HG03442 (cell line): Measurements from ENCODE around the gene SIL1.

Source experiments
- ATAC-seq: cut with Tn5 transposase; IDR thresholded peaks from one replicate; pipeline ENCODE4 v1.9.1; 2021; ENCODE audit warnings: mild to moderate bottlenecking, moderate library complexity; ENCODE audit not compliant: unreplicated experiment

Gene SIL1

DNA sequence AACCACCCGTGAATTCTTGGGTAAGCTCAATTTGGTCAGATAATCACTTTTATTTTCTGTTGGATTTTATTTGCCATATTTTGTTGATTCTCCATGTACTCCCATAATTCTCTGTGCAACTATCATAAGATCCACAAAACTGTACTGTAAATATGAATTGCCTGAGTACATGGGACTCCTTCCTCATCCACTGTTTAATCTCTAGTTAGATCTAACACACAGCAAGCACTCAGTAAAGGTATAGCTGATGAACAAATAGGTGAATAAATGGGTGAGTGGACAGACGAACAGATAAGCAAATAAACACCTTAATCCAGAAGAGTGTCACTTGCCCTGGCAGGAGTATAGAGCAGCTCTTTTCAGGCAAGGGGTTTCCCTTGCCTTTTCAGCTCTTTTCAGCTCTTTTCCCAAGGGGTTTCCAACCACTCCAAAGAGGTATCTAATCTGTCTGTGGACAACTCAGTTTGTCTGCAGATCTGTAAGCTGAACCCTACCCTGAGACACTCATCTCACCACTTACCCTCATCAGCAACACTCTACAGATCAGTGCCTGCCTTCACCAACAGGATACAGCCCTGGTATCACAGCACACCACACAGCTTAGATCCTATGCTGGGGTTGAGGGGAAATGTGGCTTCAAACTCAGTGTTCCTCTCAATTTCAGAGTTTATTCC is 51.2 kb downstream of the SIL1 start:
- ATAC-seq, result no peak

DNA sequence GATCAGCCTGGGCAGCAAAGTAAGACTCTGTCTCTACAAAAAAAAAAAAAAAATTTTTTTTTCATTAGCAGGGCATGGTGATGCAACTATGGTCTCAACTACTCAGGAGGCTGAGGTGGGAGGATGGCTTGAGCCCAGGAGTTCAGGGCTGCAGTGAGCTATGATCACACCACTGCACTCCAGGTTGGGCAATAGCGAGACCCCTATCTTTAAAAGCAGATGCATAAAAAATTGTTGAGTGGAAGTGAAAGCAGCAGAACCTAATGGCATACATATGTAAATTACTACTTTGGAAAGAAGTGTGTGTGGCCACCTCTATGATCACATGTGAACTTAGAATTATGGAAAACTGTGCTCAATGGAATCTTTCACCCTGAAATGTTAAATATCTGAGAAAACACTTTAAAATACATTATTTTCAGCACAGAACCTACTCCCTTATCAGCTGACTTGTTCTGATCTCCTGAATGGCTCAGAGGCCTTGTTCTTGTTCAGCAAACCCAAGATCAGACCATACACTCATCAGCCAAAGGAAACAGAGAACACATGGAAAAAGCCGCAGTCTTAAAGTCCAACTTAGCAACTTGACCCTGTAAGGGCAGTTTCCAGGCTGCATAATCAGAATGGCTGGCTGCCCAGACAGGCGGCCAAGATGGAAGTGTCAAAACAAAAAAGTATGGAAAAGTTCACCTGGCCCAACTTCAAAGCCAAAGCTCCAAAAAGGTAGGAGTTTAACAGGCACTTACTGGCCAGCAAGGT is 56.5 kb downstream of the SIL1 start:
- ATAC-seq, result no peak

DNA sequence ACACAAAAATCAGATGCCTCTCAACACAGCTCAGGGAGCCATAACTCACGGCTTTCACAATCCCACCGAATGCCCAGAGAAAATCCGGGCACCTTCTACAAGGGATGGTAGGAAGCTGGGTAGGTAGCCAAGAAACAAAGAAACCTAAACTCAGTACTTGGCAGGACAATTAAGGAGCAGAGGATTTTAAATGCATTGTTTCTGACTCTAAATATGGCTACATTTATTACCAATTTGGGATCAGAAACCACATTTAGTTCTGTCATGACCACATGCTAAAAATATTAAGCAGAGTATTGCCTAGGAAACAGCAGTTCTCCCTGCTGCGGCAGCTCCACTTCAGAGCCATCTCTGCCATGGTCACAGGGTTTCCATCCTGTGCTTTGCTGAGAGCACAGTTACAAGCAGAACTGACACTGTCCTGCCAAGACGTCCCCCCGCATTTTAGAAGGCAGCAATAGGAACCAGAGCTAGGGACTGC is 57.5 kb downstream of the SIL1 start:
- ATAC-seq, result no peak

DNA sequence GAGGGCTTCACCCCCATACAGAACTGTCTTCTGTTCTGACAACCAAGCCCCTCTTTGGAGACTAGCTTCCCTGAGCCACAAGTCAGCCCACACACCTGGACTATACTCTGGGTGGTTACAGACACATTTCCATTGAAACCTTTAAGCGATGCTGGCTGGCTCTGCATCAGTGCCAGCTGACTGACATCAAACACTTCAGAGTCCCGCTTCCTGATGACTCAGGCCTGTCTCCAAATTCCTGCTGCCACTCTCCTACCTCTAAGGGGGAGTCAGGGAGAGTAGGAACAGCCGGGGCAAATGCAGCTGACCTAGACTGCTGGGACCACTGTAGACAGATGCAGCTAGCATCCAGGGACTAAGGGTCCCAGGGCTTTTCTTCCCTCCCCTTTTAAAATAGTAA is 59.4 kb downstream of the SIL1 start:
- no peak for ATAC-seq

DNA sequence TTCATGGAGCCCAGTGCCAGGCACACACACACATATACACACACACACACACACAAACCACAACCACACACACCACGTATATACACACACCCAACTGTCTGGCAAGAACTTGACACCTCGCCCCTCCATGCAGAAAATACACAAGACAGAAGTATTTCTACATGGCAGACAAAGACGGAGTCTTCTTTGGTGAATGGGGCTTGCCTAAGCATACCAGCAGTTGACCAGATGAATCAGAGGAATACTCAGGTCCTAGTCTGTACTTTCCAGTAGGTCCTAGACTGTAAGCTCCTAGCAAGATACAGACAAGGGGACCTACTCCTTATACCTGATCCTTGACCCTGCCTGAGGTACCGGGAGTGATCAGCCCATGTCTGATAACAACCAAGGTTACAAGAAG is 60.1 kb downstream of the SIL1 start:
- no peak for ATAC-seq

DNA sequence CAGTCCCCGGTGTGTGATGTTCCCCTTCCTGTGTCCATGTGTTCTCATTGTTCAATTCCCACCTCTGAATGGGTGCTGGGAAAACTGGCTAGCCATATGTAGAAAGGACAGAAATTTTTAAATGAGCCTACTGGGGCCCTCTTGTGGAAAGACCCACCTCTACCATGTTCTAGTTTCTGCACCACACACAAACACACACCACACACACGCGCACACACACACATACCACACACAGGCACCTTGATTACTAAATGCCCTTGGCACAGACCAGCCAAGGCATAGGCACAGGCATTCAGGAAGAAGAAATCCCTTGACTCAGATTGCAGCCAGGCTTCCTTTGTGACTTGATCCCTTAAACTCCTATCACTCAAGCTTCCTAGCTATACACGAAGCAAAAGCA is 60.5 kb downstream of the SIL1 start:
- ATAC-seq, result no peak

DNA sequence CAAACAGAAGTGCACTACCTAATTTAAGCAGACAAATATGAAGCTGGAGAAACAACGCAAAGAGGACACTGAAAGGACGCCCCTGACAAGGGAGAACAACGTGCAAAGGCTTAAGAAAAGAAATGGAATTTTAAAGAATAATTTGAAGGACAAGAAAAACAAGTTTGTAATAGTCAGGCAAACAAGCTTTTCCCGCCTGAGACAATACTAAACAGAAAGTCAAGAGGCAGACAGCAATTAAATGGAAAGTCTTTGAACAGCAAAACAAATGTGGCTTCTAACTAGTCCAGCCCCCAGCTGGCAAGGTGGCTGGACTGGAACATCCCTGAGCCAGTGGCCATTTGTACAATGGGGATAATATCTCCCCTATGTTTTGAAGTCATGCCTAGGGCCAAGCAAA is 63.3 kb downstream of the SIL1 start:
- no peak for ATAC-seq

DNA sequence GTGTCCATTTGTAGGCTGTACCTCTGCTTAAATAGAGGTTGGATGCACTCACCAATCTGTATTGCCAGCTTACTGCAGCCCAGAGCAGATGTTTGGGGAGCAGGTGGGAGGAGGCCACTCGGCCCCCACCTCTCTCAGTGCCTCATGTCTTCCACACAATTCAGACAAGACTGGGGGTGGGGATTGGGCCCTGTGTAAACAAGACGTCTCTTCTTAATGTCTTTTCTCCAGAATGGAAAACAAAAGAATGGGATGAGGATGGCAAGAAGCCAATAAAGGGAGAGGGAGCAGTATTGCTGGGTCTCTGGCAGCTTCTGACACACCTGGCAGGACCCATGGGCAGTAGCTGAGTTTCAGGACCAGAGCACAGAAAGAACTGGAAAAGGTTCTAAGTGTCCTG is 64.9 kb downstream of the SIL1 start:
- no peak for ATAC-seq

DNA sequence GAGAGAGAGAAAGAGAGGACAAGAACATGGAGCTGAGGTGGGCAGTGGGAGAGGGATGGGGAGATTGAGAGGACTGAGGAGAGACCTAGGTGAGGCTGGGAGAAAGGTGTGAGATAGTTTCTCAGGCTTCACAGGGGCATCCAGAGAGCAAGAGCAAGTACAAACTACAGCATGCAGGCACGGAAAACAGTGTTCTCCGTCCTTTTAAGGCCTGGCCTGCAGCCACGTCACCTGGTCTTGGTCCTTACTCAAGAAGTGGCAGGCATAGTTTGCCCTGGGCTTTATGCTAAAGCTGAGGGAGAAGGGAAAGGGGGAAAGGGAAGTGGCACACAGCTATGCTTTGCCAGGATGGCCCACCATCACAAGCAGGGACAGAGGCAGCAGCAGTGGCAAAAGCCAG is 65.7 kb downstream of the SIL1 start:
- no peak for ATAC-seq

DNA sequence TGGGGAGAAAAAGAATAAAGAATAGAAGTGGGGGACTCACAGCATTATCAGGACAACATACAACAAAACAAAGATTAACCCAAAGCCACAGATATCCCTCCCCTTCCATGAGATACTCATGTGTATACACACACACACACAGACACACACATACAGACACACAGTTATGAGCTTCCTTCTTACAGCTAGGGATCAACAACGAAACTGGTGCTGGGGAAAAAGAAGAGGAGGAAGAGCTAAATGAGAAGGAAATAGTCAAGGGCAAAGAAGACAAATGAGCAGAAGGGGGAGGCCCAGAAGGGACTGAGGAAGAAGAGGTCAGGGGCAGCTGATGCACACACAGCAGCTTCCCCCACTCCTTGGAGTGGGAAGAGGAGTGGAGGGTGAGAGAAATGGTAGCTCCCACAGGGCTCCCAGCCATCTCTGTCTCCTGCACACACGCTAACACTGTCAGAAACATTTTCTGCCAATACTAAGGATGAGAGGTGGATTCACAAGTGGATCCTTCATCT is 66.2 kb downstream of the SIL1 start:
- no peak for ATAC-seq

DNA sequence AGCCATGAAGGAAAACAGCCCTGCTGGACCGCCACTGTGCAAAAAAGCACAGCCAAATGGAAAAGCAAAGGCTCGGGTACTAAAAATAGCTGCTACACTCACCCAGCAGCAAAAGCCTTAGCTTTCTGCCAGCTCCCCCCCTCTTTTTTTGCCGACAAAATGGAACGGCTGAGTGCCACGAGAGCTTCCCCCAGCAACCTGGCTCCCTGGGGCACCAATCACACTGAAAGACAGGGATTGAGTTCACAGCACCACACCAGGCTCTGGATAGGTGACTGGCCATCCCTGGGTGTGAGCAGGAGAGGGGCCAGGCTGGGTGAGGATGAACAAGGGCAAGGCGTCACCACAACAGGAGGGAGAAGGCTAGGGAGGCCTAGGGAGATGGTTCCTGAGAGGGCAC is 66.7 kb downstream of the SIL1 start:
- no peak for ATAC-seq

DNA sequence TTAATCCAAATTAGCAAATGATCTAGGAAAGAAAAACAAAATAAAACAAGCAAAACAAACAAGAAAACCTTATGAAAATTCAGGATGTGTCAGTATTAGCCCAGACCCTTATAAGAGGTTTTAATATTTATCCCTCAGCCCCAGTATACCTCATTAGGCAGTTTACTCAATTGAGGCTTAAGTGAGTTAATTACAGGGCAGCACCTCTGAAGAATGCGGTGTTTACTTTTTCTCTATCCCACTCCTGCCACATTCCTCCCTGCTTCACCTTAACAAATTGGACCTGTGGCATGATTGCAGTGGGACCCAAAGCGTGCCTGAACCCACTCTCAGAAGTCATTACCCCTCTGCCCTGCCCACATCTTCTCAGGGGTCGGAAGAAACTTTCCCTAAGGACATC is 67.1 kb downstream of the SIL1 start:
- ATAC-seq, result no peak

DNA sequence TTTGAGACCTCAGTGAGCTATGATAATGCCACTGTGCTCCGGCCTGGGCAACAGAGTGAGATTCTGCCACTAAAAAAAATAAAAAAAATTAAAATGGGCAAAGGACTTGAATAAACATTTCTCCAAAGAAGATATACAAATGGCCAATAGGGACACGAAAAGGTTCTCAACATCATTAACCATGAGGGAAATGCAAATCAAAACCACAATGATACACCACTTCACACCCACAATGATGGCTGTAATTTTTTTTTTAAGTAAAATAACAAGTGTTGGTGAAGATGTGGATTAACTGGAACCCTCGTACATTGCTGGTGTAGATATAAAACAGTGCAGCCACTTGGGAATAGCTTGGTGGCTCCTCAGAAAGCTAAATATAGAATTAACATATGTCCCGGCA is 68.0 kb downstream of the SIL1 start:
- no peak for ATAC-seq

DNA sequence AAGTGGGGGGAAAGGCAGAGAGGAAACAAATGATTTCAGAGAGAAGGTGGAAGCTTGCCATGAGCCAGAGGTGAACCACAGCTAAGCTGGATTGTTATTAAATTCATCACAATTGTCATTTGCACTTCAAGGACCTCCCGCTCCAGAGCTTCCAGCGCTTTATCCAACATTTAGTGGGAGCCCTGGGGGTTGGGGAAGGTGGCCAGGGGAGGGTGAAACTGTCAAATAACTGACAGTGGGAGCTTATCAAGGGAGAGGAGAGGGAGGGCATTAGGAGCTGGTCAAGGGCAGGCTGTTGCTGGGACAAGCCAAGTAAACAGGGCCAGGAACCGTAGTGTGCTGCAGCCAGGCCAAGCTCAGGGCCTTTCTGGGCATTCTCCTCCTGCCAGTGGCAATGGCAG is 71.5 kb downstream of the SIL1 start:
- ATAC-seq, result no peak

DNA sequence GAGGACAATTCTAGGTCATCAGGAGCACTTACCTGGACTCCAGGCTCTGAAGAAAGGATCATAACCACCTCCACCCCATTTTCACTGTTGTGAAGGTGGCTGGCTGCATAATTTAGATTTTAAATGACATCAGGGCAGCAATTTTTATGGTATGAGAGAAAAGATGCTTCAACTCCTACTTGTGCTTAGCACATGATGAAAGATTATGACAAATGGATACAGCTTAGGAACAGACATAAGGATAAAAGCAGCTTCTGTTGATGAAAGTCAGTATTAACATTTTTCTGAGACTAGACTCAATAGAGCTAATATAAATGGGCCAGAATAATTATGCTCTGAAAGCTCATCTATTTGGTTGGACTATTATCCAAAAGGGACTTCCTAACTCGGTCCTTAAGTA is 72.2 kb downstream of the SIL1 start:
- no peak for ATAC-seq

DNA sequence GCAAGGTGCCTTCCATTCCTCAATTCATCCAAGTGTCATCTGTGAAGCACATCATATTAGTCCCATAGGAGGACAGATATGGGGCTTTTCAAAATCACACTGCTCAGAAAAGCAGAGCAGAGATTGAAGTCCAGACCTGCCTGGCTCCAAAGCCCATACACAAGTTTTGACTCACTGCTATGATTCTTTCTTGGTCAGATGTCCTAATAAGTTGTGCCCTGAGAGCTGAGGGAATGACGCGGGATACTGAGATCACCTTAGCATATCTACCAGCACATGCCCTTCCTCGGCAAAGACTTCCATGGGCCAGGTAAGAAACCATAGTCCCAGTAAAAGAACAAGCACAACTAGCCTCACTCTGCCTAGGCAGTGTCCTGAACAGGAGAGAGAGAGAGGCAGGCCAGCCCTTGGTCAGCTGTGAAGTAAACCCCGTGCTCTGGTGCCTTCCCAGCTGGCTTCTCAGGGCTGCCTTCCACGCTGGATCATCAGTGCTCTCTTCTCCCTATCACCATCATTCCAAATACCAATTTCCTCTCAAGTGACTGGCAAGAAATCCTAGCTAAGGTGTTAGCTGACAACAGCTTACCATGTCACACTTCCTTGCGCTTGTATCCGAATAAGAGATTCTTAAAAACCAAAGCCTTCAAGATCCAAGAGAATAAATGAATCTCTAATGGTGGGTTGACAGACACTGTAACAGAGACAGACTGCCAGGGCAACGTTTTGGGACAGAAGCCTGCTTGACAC is 73.2 kb downstream of the SIL1 start:
- no peak for ATAC-seq

DNA sequence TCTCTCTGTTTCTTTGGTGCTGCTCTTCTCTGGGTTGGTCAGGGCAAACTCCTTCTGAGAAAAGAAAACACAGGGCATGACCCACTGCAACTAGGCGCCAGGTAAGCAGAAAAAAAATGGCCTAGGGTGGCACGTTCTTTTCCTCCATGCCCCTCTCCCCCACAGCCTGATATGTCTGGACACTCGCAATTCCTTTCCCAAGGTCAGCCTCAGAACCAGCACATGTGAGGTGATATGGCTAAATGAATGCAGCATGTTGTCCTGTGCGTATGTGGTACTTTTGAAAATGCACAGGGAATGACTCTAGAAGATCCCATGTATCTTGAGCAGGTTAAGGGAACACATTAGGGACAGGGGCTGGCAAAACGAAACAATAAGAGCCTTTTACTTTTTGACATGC is 77.0 kb downstream of the SIL1 start:
- no peak for ATAC-seq

DNA sequence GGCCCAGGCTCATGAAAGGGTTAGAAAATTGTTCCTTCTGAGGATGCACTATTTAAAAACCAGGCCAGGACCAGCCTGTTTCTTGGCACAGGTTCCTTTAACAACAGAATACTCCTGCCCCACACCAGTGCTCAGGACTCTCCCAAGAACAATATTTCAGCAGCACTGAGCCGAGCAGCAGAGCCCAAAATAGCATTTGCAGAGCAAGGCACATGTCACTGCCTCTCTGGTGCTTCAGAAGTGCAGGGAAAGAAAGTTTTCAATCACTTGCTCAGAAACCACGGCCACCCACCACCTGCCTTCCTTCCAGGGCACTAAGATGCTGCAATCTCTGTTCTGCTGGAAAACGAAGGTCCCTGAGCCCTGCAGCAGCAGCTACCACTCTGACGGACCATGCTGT is 77.6 kb downstream of the SIL1 start:
- no peak for ATAC-seq

DNA sequence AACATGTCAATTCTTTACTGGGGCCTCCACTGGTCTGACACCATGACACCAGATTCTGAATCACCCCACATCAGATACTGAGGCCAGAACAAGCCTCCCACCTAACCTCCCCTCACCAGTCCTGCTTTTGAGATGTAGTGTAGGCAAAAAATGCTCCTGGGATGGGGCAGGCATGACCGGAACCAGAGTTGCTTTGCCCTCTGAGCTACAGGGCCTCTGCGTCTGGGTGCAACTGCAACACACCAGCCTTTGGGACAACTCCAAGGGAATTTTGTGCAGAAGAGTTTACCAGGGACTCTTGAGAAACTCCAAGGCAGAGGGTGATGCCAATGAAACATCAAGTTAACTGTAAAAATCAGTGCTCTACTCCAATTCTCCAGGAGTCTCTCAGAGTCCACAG is 79.4 kb downstream of the SIL1 start:
- ATAC-seq, result no peak

DNA sequence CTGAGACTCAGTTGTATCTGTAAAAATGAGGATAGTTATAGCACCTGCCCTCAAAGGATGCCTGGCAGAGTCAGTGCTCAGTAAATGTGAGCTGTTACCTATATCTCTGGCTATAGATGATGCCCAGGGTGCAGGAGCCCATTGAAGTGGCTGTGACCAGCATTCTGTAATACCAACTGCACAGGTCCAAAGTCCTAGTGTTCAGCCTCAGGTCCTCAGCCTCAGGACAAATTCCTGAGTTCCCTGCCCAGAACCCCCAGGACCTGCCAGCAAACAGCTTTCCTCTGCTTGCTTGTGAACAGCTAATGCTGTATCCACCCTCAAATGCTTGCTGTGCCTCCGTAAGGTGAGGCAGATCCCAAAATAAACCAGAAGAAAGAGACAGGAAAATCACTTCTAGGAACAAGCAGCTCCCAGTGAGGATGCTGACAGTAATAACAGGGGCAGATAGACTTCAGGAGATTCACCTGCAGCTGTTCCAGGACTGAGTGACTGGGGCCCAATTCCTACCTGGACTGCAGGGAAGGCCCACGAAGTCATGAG is 80.8 kb downstream of the SIL1 start:
- no peak for ATAC-seq

DNA sequence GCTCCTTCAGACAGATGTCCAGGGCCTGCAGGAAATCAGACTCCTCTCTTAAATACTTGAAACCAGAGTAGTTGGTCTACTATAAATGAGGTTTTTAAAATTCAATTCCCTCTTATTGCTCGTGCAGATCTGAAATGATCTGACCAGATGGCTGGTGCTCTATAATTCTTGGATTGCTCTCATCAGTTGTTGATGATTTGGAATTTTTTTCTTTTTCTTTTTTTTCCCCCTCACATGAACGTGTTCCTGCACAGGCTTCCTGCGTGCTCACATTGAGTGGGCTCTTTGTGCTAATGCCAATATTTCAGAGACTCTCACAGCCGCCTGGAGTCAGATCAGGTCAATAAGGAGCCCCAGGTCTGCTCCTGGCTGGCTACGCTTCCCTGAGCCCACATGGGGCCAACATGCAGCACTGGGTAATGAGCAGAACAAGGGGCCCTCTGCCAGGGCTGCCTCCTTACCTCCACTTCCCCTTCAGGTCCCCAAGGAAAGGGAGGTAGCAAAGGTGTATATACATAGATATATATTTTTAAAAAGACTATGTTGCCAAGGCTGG is 82.0 kb downstream of the SIL1 start:
- no peak for ATAC-seq
